ENCODE results near the gene LY6G5C. TPM values are rescaled to one million over a fixed set of nuclear protein-coding genes. Genes with fewer than 3 reads are reported as not detected.

LY6G5C gene
- total RNA-seq, 2 donors from 2014 or later = 5.4 to 8.8 TPM

DNA sequence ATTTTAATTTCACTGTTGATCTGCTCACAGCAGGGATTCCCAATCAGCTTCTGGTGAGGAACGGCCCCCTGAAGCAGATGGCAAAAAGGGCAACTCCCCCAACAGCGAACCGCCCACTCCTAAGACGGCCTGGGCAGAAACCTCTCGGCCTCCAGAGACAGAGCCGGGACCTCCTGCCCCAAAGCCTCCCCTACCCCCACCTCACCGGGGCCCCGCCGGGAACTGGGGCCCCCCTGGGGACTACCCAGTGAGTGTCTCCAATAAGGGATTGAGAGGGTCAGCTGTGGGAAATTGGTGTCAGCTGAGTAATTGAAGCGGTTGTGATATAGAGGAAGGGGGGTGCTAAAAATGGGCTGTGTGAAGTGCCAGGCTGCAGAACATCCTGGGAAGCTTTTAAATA, 53.9 kb downstream of the LY6G5C start:
- Mint-ChIP-seq H3K9me3 (no peaks in the 10 kb centered on the region), H3K27ac (no peak overlapping the region), H3K4me1 (ENCODE audit: low read depth in 2 of 2) (peaks cover 27 to 33% of the 10 kb centered on the region in 2 donors), H3K36me3 (peaks cover 43% of the 10 kb centered on the region), H3K27me3 (no peaks in the 10 kb centered on the region), H3K4me3 (no peak overlapping the region)
- ATAC-seq = no peak
- no peak for DNase-seq (ENCODE audit: low spot score)

Other genes starting within 250 kb of the LY6G5C start
- gene MICB, start 182.9 kb downstream of the LY6G5C start, total RNA-seq = 10 to 100 TPM; 34.9 to 37.4 TPM
- not detected for gene MCCD1, start 152.1 kb downstream of the LY6G5C start, total RNA-seq
- 100 to 1,000 TPM; 469 to 713 TPM for gene DDX39B, start 139.1 kb downstream of the LY6G5C start, total RNA-seq
- 1 to 10 TPM; 1.4 to 2.3 TPM for gene ATP6V1G2, start 134.5 kb downstream of the LY6G5C start, total RNA-seq
- 10 to 100 TPM; 16.8 to 17.0 TPM for gene NFKBIL1, start 133.5 kb downstream of the LY6G5C start, total RNA-seq
- 1,000 to 10,000 TPM; 1,187 to 3,727 TPM for gene LTA, start 108.8 kb downstream of the LY6G5C start, total RNA-seq
- 100 to 1,000 TPM; 320 to 420 TPM for gene TNF, start 105.5 kb downstream of the LY6G5C start, total RNA-seq
- gene LTB, start 98.6 kb downstream of the LY6G5C start, total RNA-seq = 100 to 1,000 TPM; 110 to 153 TPM
- gene LST1, start 94.8 kb downstream of the LY6G5C start, total RNA-seq = 10 to 100 TPM; 15.5 to 34.6 TPM
- 10 to 100 TPM; 65.5 to 91.6 TPM for gene NCR3, start 88.1 kb downstream of the LY6G5C start, total RNA-seq
- gene AIF1, start 65.8 kb downstream of the LY6G5C start, total RNA-seq = 10 to 100 TPM in 1 of 2 donors, 1 to 10 TPM in 1; 9.3 to 20.0 TPM
- gene PRRC2A, start 60.4 kb downstream of the LY6G5C start, total RNA-seq = 100 to 1,000 TPM; 224 to 345 TPM
- gene BAG6, start 28.4 kb downstream of the LY6G5C start, total RNA-seq = 100 to 1,000 TPM; 284 to 337 TPM
- 1 to 10 TPM in 1 of 2 donors, under 1 TPM in 1; 0.76 to 1.3 TPM for gene APOM, start 25.2 kb downstream of the LY6G5C start, total RNA-seq
- 10 to 100 TPM; 26.9 to 34.0 TPM for gene C6orf47, start 20.3 kb downstream of the LY6G5C start, total RNA-seq
- 10 to 100 TPM; 34.5 to 40.9 TPM for gene GPANK1, start 16.1 kb downstream of the LY6G5C start, total RNA-seq
- gene CSNK2B, start 15.0 kb downstream of the LY6G5C start, total RNA-seq = 100 to 1,000 TPM; 205 to 247 TPM
- 10 to 100 TPM; 24.0 to 37.9 TPM for gene LY6G5B, start 11.1 kb downstream of the LY6G5C start, total RNA-seq
- 10 to 100 TPM; 60.6 to 77.5 TPM for gene ABHD16A, start 22.3 kb upstream of the LY6G5C start, total RNA-seq
- gene LY6G6F, start 25.8 kb upstream of the LY6G5C start, total RNA-seq = not detected
- gene LY6G6D, start 34.3 kb upstream of the LY6G5C start, total RNA-seq = not detected
- gene LY6G6C, start 40.7 kb upstream of the LY6G5C start, total RNA-seq = not detected
- gene MPIG6B, start 42.3 kb upstream of the LY6G5C start, total RNA-seq = under 1 TPM in 1 of 2 donors, not detected in 1; 0.21 TPM
- gene DDAH2, start 48.2 kb upstream of the LY6G5C start, total RNA-seq = 10 to 100 TPM; 18.8 to 24.4 TPM
- 100 to 1,000 TPM; 468 to 581 TPM for gene CLIC1, start 55.5 kb upstream of the LY6G5C start, total RNA-seq
- 100 to 1,000 TPM in 1 of 2 donors, 10 to 100 TPM in 1; 36.2 to 154 TPM for gene MSH5, start 58.9 kb upstream of the LY6G5C start, total RNA-seq
- 10 to 100 TPM in 1 of 2 donors, 1 to 10 TPM in 1; 9.2 to 25.2 TPM for gene SAPCD1, start 81.6 kb upstream of the LY6G5C start, total RNA-seq
- 1 to 10 TPM; 1.4 to 2.1 TPM for gene VWA7, start 96.3 kb upstream of the LY6G5C start, total RNA-seq
- 100 to 1,000 TPM in 1 of 2 donors, 10 to 100 TPM in 1; 90.7 to 226 TPM for gene VARS1, start 114.7 kb upstream of the LY6G5C start, total RNA-seq
- gene LSM2, start 125.9 kb upstream of the LY6G5C start, total RNA-seq = 100 to 1,000 TPM in 1 of 2 donors, 10 to 100 TPM in 1; 94.6 to 113 TPM
- 1 to 10 TPM; 1.7 to 4.1 TPM for gene HSPA1L, start 134.2 kb upstream of the LY6G5C start, total RNA-seq
- gene HSPA1A, start 134.5 kb upstream of the LY6G5C start, total RNA-seq = 100 to 1,000 TPM; 160 to 262 TPM
- 100 to 1,000 TPM; 107 to 113 TPM for gene HSPA1B, start 146.7 kb upstream of the LY6G5C start, total RNA-seq
- 10 to 100 TPM; 37.2 to 46.6 TPM for gene NEU1, start 181.8 kb upstream of the LY6G5C start, total RNA-seq
- not detected for gene SLC44A4, start 197.9 kb upstream of the LY6G5C start, total RNA-seq
- gene EHMT2, start 216.6 kb upstream of the LY6G5C start, total RNA-seq = 10 to 100 TPM; 34.4 to 69.1 TPM
- 1 to 10 TPM; 1.4 to 2.9 TPM for gene ZBTB12, start 221.0 kb upstream of the LY6G5C start, total RNA-seq
- gene C2, start 246.7 kb upstream of the LY6G5C start, total RNA-seq = under 1 TPM in 1 of 2 donors, not detected in 1; 0.92 TPM